Measurements from ENCODE around the gene KLHL29. TPM values are rescaled to one million over a fixed set of nuclear protein-coding genes. Genes with fewer than 3 reads are reported as not detected.

Gene KLHL29
- total RNA-seq, 1 experiment from 2014 or later = 3.8 TPM

GRCh38 chr2:23689131-23689700 is 304.2 kb downstream of the KLHL29 start:
- H3K27me3 ChIP-seq (ENCODE audit: low read length) = no peaks in the 10 kb centered on the region

GRCh38 chr2:23689891-23690290 is 304.9 kb downstream of the KLHL29 start:
- H3K9me3 ChIP-seq (ENCODE audit: low read length) = no peaks in the 10 kb centered on the region
- H4K20me1 ChIP-seq (ENCODE audit: insufficient read depth, low read depth, low read length) = no peaks in the 10 kb centered on the region
- H3K4me1 ChIP-seq (ENCODE audit: low read length) = no peaks in the 10 kb centered on the region
- H3K4me2 ChIP-seq (ENCODE audit: low read depth, low read length, poor library complexity, severe bottlenecking) = no peak overlapping the region
- no peak overlapping the region for H3K4me3 ChIP-seq (ENCODE audit: low read length)
- H3K9ac ChIP-seq (ENCODE audit: low read length) = no peak overlapping the region
- DNase-seq = no peak
- H3K36me3 ChIP-seq (ENCODE audit: insufficient read depth, low read length) = no peaks in the 10 kb centered on the region
- H3K27ac ChIP-seq (ENCODE audit: low read length) = no peak overlapping the region
- H3K27me3 ChIP-seq (ENCODE audit: low read length) = no peaks in the 10 kb centered on the region
- H2AFZ ChIP-seq (ENCODE audit: low read length) = no peak overlapping the region
- no peaks in the 10 kb centered on the region for H3K9me2 ChIP-seq (replicated peaks; ENCODE audit: insufficient read depth, low read length)
- H3K79me2 ChIP-seq (ENCODE audit: low read length) = no peaks in the 10 kb centered on the region

More at GRCh38 chr2:23689131-23689700, 304.2 kb downstream of the KLHL29 start:
- Histone ChIP-seq H3K4me1 (ENCODE audit: low read length) (no peaks in the 10 kb centered on the region), H4K20me1 (ENCODE audit: insufficient read depth, low read depth, low read length) (no peaks in the 10 kb centered on the region), H3K9me3 (ENCODE audit: low read length) (no peaks in the 10 kb centered on the region), H2AFZ (ENCODE audit: low read length) (no peak overlapping the region), H3K9ac (ENCODE audit: low read length) (no peak overlapping the region), H3K36me3 (ENCODE audit: insufficient read depth, low read length) (no peaks in the 10 kb centered on the region), H3K4me2 (ENCODE audit: low read depth, low read length, poor library complexity, severe bottlenecking) (no peak overlapping the region), H3K9me2 (replicated peaks; ENCODE audit: insufficient read depth, low read length) (no peaks in the 10 kb centered on the region), H3K27ac (ENCODE audit: low read length) (no peak overlapping the region), H3K4me3 (ENCODE audit: low read length) (no peak overlapping the region), H3K79me2 (ENCODE audit: low read length) (no peaks in the 10 kb centered on the region)
- DNase-seq = no peak

- no peaks in the 10 kb centered on the region for H3K9me2 ChIP-seq (replicated peaks; ENCODE audit: insufficient read depth, low read length)
- H3K79me2 ChIP-seq (ENCODE audit: low read length) = no peaks in the 10 kb centered on the region
- no peak overlapping the region for H3K9ac ChIP-seq (ENCODE audit: low read length)
- H3K9me3 ChIP-seq (ENCODE audit: low read length) = no peaks in the 10 kb centered on the region
- H4K20me1 ChIP-seq (ENCODE audit: insufficient read depth, low read depth, low read length) = no peaks in the 10 kb centered on the region
- DNase-seq = no peak
- no peaks in the 10 kb centered on the region for H3K36me3 ChIP-seq (ENCODE audit: insufficient read depth, low read length)
- H3K27ac ChIP-seq (ENCODE audit: low read length) = no peak overlapping the region
- H3K4me2 ChIP-seq (ENCODE audit: low read depth, low read length, poor library complexity, severe bottlenecking) = no peak overlapping the region
- no peak overlapping the region for H2AFZ ChIP-seq (ENCODE audit: low read length)
- no peaks in the 10 kb centered on the region for H3K4me1 ChIP-seq (ENCODE audit: low read length)
- H3K4me3 ChIP-seq (ENCODE audit: low read length) = no peak overlapping the region
- H3K27me3 ChIP-seq (ENCODE audit: low read length) = no peaks in the 10 kb centered on the region
Observed at GRCh38 chr2:23690421-23691105, 305.6 kb downstream of the KLHL29 start.

GRCh38 chr2:23691106-23691470 is 306.1 kb downstream of the KLHL29 start:
- Histone ChIP-seq H3K4me3 (ENCODE audit: low read length) (no peak overlapping the region), H4K20me1 (ENCODE audit: insufficient read depth, low read depth, low read length) (no peaks in the 10 kb centered on the region), H3K9me3 (ENCODE audit: low read length) (no peaks in the 10 kb centered on the region), H3K4me1 (ENCODE audit: low read length) (no peaks in the 10 kb centered on the region), H3K9me2 (replicated peaks; ENCODE audit: insufficient read depth, low read length) (no peaks in the 10 kb centered on the region), H3K79me2 (ENCODE audit: low read length) (no peaks in the 10 kb centered on the region), H3K36me3 (ENCODE audit: insufficient read depth, low read length) (no peaks in the 10 kb centered on the region), H3K4me2 (ENCODE audit: low read depth, low read length, poor library complexity, severe bottlenecking) (no peak overlapping the region), H3K9ac (ENCODE audit: low read length) (no peak overlapping the region), H3K27me3 (ENCODE audit: low read length) (no peaks in the 10 kb centered on the region), H3K27ac (ENCODE audit: low read length) (no peak overlapping the region), H2AFZ (ENCODE audit: low read length) (no peak overlapping the region)
- DNase-seq = no peak

- no peaks in the 10 kb centered on the region for H3K9me2 ChIP-seq (replicated peaks; ENCODE audit: insufficient read depth, low read length)
- no peaks in the 10 kb centered on the region for H3K79me2 ChIP-seq (ENCODE audit: low read length)
- no peaks in the 10 kb centered on the region for H3K27me3 ChIP-seq (ENCODE audit: low read length)
- no peaks in the 10 kb centered on the region for H3K9me3 ChIP-seq (ENCODE audit: low read length)
- no peak overlapping the region for H3K9ac ChIP-seq (ENCODE audit: low read length)
- no peak for DNase-seq
- no peak overlapping the region for H3K4me2 ChIP-seq (ENCODE audit: low read depth, low read length, poor library complexity, severe bottlenecking)
- H3K4me3 ChIP-seq (ENCODE audit: low read length) = no peak overlapping the region
- H3K27ac ChIP-seq (ENCODE audit: low read length) = no peak overlapping the region
- no peaks in the 10 kb centered on the region for H3K36me3 ChIP-seq (ENCODE audit: insufficient read depth, low read length)
- H4K20me1 ChIP-seq (ENCODE audit: insufficient read depth, low read depth, low read length) = no peaks in the 10 kb centered on the region
- H2AFZ ChIP-seq (ENCODE audit: low read length) = no peak overlapping the region
- H3K4me1 ChIP-seq (ENCODE audit: low read length) = no peaks in the 10 kb centered on the region
Observed at GRCh38 chr2:23691565-23691964, 306.6 kb downstream of the KLHL29 start.

- no peaks in the 10 kb centered on the region for H3K9me2 ChIP-seq (replicated peaks; ENCODE audit: insufficient read depth, low read length)
- H2AFZ ChIP-seq (ENCODE audit: low read length) = no peak overlapping the region
- no peak for DNase-seq
- H3K27ac ChIP-seq (ENCODE audit: low read length) = no peak overlapping the region
- H3K9me3 ChIP-seq (ENCODE audit: low read length) = no peaks in the 10 kb centered on the region
- no peaks in the 10 kb centered on the region for H3K36me3 ChIP-seq (ENCODE audit: insufficient read depth, low read length)
- no peak overlapping the region for H3K4me2 ChIP-seq (ENCODE audit: low read depth, low read length, poor library complexity, severe bottlenecking)
- H3K4me3 ChIP-seq (ENCODE audit: low read length) = no peak overlapping the region
- H3K9ac ChIP-seq (ENCODE audit: low read length) = no peak overlapping the region
- H4K20me1 ChIP-seq (ENCODE audit: insufficient read depth, low read depth, low read length) = no peaks in the 10 kb centered on the region
- no peaks in the 10 kb centered on the region for H3K79me2 ChIP-seq (ENCODE audit: low read length)
- no peaks in the 10 kb centered on the region for H3K4me1 ChIP-seq (ENCODE audit: low read length)
- no peaks in the 10 kb centered on the region for H3K27me3 ChIP-seq (ENCODE audit: low read length)
Observed at GRCh38 chr2:23692263-23692662, 307.3 kb downstream of the KLHL29 start.

- no peaks in the 10 kb centered on the region for H3K36me3 ChIP-seq (ENCODE audit: insufficient read depth, low read length)
- H3K4me2 ChIP-seq (ENCODE audit: low read depth, low read length, poor library complexity, severe bottlenecking) = no peak overlapping the region
- no peak overlapping the region for H3K4me3 ChIP-seq (ENCODE audit: low read length)
- H3K9ac ChIP-seq (ENCODE audit: low read length) = no peak overlapping the region
- no peak overlapping the region for H2AFZ ChIP-seq (ENCODE audit: low read length)
- no peaks in the 10 kb centered on the region for H3K79me2 ChIP-seq (ENCODE audit: low read length)
- H3K4me1 ChIP-seq (ENCODE audit: low read length) = no peaks in the 10 kb centered on the region
- no peaks in the 10 kb centered on the region for H3K9me3 ChIP-seq (ENCODE audit: low read length)
- H3K27me3 ChIP-seq (ENCODE audit: low read length) = no peaks in the 10 kb centered on the region
- no peaks in the 10 kb centered on the region for H4K20me1 ChIP-seq (ENCODE audit: insufficient read depth, low read depth, low read length)
- H3K9me2 ChIP-seq (replicated peaks; ENCODE audit: insufficient read depth, low read length) = no peaks in the 10 kb centered on the region
- H3K27ac ChIP-seq (ENCODE audit: low read length) = no peak overlapping the region
- no peak for DNase-seq
Observed at GRCh38 chr2:23692851-23693605, 308.0 kb downstream of the KLHL29 start.

- no peak for DNase-seq
- Histone ChIP-seq H3K4me3 (ENCODE audit: low read length) (no peak overlapping the region), H3K4me1 (ENCODE audit: low read length) (peaks cover 4% of the 10 kb centered on the region), H3K9me2 (replicated peaks; ENCODE audit: insufficient read depth, low read length) (no peaks in the 10 kb centered on the region), H3K36me3 (ENCODE audit: insufficient read depth, low read length) (no peaks in the 10 kb centered on the region), H3K79me2 (ENCODE audit: low read length) (no peaks in the 10 kb centered on the region), H3K9me3 (ENCODE audit: low read length) (no peaks in the 10 kb centered on the region), H3K27me3 (ENCODE audit: low read length) (no peaks in the 10 kb centered on the region), H4K20me1 (ENCODE audit: insufficient read depth, low read depth, low read length) (no peaks in the 10 kb centered on the region), H3K27ac (ENCODE audit: low read length) (no peak overlapping the region), H2AFZ (ENCODE audit: low read length) (no peak overlapping the region), H3K4me2 (ENCODE audit: low read depth, low read length, poor library complexity, severe bottlenecking) (no peak overlapping the region), H3K9ac (ENCODE audit: low read length) (no peak overlapping the region)
Observed at GRCh38 chr2:23693606-23693951, 308.6 kb downstream of the KLHL29 start.
